ENCODE results near the gene AKAP1. TPM values are rescaled to one million over a fixed set of nuclear protein-coding genes. Genes with fewer than 3 reads are reported as not detected.

AKAP1 gene, protein sequence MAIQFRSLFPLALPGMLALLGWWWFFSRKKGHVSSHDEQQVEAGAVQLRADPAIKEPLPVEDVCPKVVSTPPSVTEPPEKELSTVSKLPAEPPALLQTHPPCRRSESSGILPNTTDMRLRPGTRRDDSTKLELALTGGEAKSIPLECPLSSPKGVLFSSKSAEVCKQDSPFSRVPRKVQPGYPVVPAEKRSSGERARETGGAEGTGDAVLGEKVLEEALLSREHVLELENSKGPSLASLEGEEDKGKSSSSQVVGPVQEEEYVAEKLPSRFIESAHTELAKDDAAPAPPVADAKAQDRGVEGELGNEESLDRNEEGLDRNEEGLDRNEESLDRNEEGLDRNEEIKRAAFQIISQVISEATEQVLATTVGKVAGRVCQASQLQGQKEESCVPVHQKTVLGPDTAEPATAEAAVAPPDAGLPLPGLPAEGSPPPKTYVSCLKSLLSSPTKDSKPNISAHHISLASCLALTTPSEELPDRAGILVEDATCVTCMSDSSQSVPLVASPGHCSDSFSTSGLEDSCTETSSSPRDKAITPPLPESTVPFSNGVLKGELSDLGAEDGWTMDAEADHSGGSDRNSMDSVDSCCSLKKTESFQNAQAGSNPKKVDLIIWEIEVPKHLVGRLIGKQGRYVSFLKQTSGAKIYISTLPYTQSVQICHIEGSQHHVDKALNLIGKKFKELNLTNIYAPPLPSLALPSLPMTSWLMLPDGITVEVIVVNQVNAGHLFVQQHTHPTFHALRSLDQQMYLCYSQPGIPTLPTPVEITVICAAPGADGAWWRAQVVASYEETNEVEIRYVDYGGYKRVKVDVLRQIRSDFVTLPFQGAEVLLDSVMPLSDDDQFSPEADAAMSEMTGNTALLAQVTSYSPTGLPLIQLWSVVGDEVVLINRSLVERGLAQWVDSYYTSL
- 21.4 TPM for polyA plus RNA-seq

DNA sequence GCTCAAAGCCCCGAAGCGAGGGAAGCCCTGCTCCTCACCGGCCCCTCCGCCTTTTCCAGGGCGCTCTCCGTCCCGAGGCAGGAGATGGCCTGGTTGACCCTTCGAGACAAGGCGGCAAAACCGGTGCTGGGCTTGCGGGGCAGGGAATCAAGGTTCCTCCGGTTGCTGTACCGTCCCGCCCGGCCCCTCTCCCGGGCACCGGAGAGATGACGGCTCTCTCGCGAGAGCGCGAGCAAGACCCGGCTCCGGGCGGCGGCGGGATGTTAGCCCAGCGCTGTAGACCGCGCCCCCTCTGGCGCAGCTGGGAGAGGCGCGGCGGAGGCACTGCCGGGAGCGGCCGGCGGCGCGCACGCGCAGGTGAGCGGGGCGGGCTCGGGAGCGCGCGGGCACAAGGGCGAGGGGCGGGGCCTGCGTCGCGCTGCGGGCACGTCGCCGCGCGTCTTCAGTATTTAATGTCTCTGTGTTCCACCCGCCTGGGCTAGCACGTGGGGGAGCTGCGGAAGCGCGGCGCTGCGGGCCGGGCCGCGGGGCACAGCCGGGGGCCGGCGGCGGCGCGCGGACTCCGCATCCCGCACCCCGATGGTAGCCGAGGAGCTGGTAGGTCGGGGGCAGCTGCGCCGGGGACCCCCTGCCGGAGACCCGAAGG is at the start of gene AKAP1:
AKAP1 (plus strand) TSS at position 445 of the 646 bp plus-strand sequence. CDS start 20,219 bp downstream, outside the sequence.
- Mint-ChIP-seq H3K36me3 (no peaks in the 10 kb centered on the region), H3K9me3 (no peaks in the 10 kb centered on the region), H3K4me3 (peak within 1 kb of the TSS; percentile 88 to 96 (median 92)), H3K27me3 (no peaks in the 10 kb centered on the region), H3K4me1 (peaks cover 13 to 19% (median 14%) of the 10 kb centered on the region in 3 donors), H3K27ac (peak within 1 kb of the TSS; percentile 80 to 95 (median 95))

DNA sequence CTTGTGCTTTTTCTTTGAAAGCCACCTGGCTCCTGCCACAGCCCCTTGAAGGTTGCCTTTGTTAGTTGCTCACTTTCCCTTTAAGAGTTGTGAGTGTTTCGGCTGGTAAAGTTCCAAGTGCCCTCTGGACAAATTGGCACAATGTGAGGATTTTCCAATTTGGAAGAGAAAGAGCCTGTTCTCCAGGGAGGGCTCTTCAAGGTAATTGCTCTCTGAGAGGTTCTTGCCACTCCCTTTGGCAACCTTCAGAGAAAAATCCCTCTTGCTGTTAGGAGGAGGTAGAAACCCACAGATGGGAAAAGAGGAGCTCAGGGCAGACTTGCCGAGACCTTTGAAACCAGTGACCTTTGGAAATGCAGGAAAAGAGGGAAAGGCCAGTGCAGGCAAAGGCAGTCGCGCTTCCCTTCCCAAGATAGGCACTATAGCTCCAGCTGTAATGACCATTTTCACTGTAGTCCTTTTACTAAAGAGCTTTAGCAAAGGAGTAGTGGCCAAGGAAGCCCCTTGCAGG is 49.0 kb upstream of the AKAP1 start:
- Mint-ChIP-seq H3K4me1 (no peaks in the 10 kb centered on the region), H3K4me3 (no peak overlapping the region), H3K27ac (no peak overlapping the region), H3K27me3 (peaks cover 7% of the 10 kb centered on the region), H3K9me3 (no peaks in the 10 kb centered on the region), H3K36me3 (no peaks in the 10 kb centered on the region)

DNA sequence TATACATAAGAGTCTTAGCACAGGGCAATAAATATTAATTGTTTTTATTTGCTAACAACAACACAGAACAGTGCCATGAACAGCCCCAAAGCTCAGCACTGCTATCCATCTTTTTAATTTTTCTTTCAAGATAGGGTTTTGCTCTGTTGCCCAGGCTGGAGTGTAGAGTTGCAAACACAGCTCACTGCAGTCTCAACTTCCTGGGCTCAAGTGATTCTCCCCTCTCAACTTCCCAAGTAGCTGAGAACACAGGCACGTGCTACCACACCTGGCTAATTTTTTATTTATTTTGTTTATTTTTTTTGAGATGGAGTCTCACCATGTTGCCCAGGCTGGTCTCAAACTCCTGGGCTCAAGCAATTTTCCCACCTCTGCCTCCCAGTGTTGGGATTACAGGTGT is 47.6 kb upstream of the AKAP1 start:
- Mint-ChIP-seq H3K4me3 (no peak overlapping the region), H3K36me3 (no peaks in the 10 kb centered on the region), H3K27ac (no peak overlapping the region), H3K27me3 (peaks cover 7% of the 10 kb centered on the region), H3K9me3 (no peaks in the 10 kb centered on the region), H3K4me1 (no peaks in the 10 kb centered on the region)

DNA sequence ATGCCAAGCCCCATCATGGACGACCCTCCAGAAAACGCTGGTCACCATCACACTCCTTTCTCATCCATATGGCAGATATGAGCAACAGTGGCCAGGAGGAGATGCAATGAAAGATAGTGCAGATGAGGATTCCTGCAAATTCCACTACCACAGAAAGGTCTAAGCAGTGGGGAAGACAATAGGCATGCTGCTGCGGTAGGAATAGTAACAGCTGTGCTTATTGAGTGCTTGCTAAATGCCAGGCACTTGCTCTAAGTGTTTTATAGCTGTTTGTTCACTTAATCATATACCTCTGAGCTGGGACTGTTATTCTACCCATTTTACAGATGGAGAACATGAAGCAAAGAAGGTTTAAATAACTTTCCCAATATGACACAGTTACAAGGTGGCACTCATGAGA is 46.6 kb upstream of the AKAP1 start:
- peaks cover 9% of the 10 kb centered on the region for H3K27me3 Mint-ChIP-seq

DNA sequence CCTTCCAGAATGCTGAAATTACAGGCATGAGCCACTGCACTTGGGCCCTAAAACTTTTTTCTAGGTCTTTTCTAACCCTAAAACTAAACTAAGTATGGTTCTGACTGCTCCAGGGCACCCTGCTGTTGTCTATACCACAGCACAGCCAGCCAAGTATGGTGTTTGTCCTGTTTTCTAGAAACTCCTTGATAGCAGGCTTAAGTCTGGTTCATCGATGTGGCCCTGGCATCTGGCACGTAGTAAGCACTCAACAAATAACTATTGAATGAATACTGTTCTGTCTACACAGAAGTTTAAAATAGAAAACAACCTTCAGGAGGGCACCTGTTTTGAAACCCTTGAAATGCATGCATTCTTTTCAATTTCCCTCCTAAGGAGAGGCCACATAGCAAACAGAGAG is 44.5 kb upstream of the AKAP1 start:
- peak overlapping the region in 1 of 3 donors; percentile 24 for H3K27ac Mint-ChIP-seq
- H3K36me3 Mint-ChIP-seq = no peaks in the 10 kb centered on the region
- H3K27me3 Mint-ChIP-seq = peaks cover 13% of the 10 kb centered on the region
- no peak overlapping the region for H3K4me3 Mint-ChIP-seq
- H3K9me3 Mint-ChIP-seq = no peaks in the 10 kb centered on the region
- peaks cover 4% of the 10 kb centered on the region in 3 donors for H3K4me1 Mint-ChIP-seq

More for the DNA sequence above, 46.6 kb upstream of the AKAP1 start:
- peaks cover 0 to 2% (median 0%) of the 10 kb centered on the region in 3 donors for H3K4me1 Mint-ChIP-seq
- H3K4me3 Mint-ChIP-seq = no peak overlapping the region
- H3K27ac Mint-ChIP-seq = no peak overlapping the region
- no peaks in the 10 kb centered on the region for H3K36me3 Mint-ChIP-seq
- H3K9me3 Mint-ChIP-seq = no peaks in the 10 kb centered on the region

DNA sequence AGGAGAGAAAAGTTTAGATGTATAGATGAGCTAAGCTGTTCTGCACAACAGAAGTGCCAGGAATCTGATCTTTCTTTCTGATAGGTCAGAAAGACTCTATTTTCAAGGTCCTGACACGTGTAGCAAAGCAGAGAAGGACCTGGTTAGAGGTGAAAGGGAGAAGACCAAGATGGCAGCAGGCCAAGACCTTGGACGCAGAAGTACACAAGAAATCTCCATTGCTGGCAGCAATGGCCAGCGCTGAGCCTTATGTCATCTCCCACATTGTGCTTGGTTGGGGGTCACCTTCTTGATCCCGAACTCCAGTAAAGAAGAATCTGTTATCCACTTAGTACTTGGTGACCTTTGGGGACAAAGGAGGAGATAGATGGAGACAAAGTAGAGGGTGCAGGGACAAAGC is 41.8 kb upstream of the AKAP1 start:
- Mint-ChIP-seq H3K27ac (peak overlapping the region in 1 of 3 donors; percentile 3), H3K27me3 (peaks cover 18% of the 10 kb centered on the region), H3K36me3 (no peaks in the 10 kb centered on the region), H3K9me3 (no peaks in the 10 kb centered on the region), H3K4me3 (peak overlapping the region in 2 of 4 donors; percentile 4 to 14), H3K4me1 (peaks cover 10 to 18% (median 11%) of the 10 kb centered on the region in 3 donors)

DNA sequence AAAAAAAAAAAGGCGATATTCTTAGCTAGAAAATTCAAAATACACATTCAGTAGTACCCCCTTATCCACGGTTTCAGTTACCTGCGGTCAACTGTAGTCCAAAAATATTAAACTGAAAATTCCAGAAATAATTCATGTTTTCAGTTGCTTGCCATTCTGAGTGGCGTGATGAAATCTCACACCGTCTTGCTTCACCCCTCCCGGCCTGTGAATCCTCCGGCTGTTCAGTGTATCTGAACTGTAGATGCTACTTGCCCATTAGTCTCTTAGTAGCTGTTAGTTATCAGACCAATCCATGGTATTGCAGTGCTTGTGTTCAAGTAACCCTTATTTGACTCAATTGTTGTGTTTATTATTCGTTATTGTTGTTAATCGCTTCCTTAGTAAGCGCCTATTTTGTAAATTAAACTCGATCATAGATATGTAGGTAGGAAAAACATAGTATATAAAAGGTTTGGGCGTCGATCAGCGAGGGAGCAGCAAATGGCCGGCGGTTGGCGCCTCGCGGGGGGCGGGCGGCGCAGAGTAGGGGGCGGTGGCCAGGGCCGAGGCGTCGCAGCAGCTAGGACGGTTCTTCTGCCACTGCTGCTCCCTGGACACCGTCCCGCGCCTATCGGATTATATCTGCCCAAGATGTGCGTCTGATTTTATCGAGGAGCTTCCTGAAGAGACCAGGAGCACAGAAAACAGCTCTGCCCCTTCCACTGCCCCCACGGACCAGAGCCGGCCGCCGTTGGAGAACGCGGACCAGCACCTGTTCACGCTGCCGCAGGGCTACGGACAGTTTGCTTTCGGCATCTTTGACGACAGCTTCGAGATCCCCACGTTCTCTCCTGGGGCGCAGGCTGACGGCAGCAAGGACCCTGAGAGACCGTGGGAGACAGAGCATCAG is 39.8 kb upstream of the AKAP1 start:
- H3K4me3 Mint-ChIP-seq = peak overlapping the region; percentile 83 to 94 (median 88)
- H3K27ac Mint-ChIP-seq = peak overlapping the region in 1 of 3 donors; percentile 60
- no peaks in the 10 kb centered on the region for H3K36me3 Mint-ChIP-seq
- H3K27me3 Mint-ChIP-seq = peaks cover 20% of the 10 kb centered on the region
- no peaks in the 10 kb centered on the region for H3K9me3 Mint-ChIP-seq
- peaks cover 10 to 18% (median 11%) of the 10 kb centered on the region in 3 donors for H3K4me1 Mint-ChIP-seq

DNA sequence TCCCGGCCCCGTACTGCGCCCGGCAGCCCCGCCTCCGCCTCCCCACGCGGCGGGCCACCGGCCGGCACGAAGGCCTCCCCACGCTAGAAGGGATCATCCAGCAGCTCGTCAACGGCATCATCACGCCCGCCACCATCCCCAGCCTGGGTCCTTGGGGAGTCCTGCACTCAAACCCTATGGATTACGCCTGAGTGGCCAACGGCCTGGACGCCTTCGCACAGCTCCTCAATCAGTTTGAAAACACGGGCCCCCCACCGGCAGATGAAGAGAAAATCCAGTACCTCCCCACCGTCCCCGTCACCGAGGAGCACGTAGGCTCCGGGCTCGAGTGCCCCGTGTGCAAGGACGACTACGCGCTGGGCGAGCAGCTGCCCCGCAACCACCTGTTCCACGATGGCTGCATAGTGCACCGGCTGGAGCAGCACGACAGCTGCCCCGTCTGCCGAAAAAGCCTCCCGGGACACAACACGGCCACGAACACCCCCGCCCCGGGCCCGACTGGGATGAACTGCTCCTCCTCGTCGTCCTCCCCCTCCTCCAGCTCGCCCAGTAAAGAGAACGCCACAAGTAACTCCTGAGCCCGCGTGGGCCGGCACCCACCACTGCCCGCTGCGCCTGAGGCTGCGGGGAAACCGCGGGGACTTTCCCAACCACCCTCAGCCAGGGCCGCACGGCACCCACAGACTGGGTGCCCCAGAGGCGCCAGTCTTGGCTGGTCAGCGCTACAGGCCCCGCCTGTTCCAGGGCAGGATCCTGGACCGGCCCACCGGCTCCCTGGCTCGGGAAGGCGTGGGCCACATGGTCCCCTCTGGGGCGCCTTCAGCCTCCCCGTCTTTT is 39.0 kb upstream of the AKAP1 start:
- Mint-ChIP-seq H3K27me3 (peaks cover 20% of the 10 kb centered on the region), H3K27ac (peak overlapping the region in 2 of 3 donors; percentile 60 to 71), H3K9me3 (no peaks in the 10 kb centered on the region)

DNA sequence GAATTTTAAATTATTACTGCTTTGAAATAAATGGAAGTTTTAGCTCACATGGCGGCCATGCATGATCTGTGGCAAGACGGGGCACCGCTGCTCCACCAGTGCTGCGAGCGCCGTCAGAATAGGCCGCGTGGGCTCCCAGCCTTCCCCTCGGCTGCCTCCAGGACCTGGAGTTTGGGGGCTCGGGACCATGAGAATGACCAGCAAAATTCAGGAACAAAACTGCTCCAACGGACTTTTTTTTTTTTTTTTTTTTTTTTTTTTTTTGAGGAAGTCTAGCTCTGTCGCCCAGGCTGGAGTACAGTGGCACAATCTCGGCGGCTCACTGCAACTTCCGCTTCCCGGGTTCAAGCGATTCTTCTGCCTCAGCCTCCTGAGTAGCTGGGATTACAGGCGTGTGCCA is 38.3 kb upstream of the AKAP1 start:
- Mint-ChIP-seq H3K27me3 (peaks cover 22% of the 10 kb centered on the region), H3K4me1 (peaks cover 10 to 18% (median 11%) of the 10 kb centered on the region in 3 donors), H3K27ac (peak overlapping the region in 2 of 3 donors; percentile 60 to 71), H3K4me3 (peak overlapping the region; percentile 83 to 94 (median 88)), H3K36me3 (no peaks in the 10 kb centered on the region), H3K9me3 (no peaks in the 10 kb centered on the region)

More for the DNA sequence above, 39.0 kb upstream of the AKAP1 start:
- Mint-ChIP-seq H3K4me3 (peak overlapping the region; percentile 83 to 94 (median 88)), H3K4me1 (peaks cover 10 to 18% (median 11%) of the 10 kb centered on the region in 3 donors), H3K36me3 (no peaks in the 10 kb centered on the region)

DNA sequence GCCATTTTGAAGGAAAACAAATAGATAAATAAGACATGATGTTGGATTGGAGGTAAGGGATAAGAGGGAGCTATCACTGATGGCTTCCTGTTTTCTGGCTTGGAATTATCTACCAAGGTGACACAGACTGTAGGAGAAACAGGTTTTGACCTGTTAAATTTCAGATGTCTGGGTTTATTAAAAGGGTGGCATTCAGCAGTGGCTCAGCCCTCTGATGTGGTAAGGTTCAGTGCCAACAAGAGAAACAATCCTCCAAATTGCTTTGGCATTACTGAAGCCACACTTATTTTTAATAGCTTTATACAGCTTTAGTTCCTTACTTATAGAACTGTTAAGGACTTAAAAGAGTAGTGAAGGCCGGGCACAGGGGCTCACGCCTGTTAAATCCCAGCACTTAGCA is 37.0 kb upstream of the AKAP1 start:
- peaks cover 20% of the 10 kb centered on the region for H3K27me3 Mint-ChIP-seq
- H3K9me3 Mint-ChIP-seq = no peaks in the 10 kb centered on the region
- H3K36me3 Mint-ChIP-seq = peaks cover 3% of the 10 kb centered on the region
- peak overlapping the region in 1 of 4 donors; percentile 5 for H3K4me3 Mint-ChIP-seq
- peaks cover 8 to 18% (median 11%) of the 10 kb centered on the region in 3 donors for H3K4me1 Mint-ChIP-seq
- peak overlapping the region in 1 of 3 donors; percentile 2 for H3K27ac Mint-ChIP-seq

DNA sequence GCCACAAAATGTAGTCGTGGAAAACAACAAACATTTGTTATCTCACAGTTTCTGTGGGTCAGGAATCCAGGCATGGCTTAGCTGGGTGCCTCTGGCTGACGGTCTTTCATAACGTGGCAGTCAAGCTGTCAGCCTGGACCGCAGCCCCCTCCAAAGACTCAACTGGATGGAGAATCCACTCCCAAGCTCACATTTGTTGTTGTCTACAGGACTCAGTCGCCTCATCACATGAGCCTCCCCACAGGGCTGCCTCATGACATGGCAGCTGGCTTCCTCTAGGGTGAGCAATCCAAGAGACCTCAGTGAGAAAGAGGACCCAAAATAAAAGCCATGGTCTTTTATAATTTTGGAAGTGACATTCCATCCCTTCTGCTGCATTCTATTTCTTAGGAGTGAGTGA is 34.7 kb upstream of the AKAP1 start:
- Mint-ChIP-seq H3K27me3 (peaks cover 16% of the 10 kb centered on the region), H3K27ac (peak overlapping the region in 1 of 3 donors; percentile 61), H3K4me1 (peaks cover 12 to 18% (median 16%) of the 10 kb centered on the region in 3 donors), H3K9me3 (no peaks in the 10 kb centered on the region), H3K36me3 (peaks cover 3% of the 10 kb centered on the region), H3K4me3 (no peak overlapping the region)

DNA sequence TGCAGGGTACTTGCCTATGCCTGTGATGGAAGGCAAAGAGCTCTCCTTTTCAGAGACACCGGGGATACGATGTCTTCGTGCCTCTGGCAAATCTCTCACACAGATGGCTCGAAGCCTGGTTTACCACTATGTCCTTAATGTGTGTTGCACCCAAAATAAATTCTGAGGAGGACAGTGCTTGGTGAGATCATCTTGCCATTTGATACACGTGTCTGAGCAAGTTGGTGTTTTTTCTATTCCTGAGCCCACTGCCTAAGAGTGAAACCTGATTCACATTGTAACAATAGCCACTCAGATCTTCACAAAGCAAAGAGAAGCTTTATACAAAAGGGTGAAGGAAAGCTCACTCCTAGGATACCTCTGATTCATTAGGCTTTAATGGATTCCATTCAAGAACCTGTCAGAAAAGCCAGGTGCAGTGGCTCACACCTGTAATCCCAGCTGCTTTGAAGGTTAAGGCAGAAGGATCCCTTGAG is 33.1 kb upstream of the AKAP1 start:
- Mint-ChIP-seq H3K27ac (no peak overlapping the region), H3K9me3 (no peaks in the 10 kb centered on the region), H3K4me1 (peaks cover 12 to 18% (median 13%) of the 10 kb centered on the region in 3 donors), H3K4me3 (no peak overlapping the region), H3K27me3 (peaks cover 9% of the 10 kb centered on the region), H3K36me3 (peaks cover 3% of the 10 kb centered on the region)

DNA sequence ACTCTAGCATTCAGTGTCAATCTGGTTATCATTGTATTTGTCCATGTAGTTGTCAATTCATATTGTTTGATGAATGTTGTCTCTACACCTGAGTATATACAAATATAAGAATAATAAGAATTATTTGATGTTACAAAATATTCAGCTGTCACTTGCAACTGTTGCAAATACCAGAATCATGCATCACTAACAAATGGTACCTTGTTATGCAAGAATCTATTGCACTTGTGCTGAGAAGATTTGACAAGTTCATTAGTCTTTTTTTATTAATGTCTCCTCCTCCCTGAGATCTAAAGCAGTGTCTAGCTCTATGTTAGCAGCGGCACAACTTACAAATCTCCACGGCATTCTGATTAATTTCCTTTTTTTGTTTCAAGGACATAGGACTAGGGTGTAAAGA is 22.2 kb upstream of the AKAP1 start:
- no peaks in the 10 kb centered on the region for H3K9me3 Mint-ChIP-seq
- H3K4me1 Mint-ChIP-seq = peaks cover 0 to 2% (median 0%) of the 10 kb centered on the region in 3 donors
- H3K4me3 Mint-ChIP-seq = no peak overlapping the region
- no peaks in the 10 kb centered on the region for H3K27me3 Mint-ChIP-seq
- no peaks in the 10 kb centered on the region for H3K36me3 Mint-ChIP-seq
- no peak overlapping the region for H3K27ac Mint-ChIP-seq

Data from IgD-negative memory B cell (primary cell).